ENCODE results near the gene DLG4. TPM values are rescaled to one million over a fixed set of nuclear protein-coding genes. Genes with fewer than 3 reads are reported as not detected.

Gene DLG4
- total and polyA plus RNA-seq, 2 donors (not counting 3 experiments of a cell fraction or from before 2014, with no cell fraction given) = 14.9 to 34.6 TPM

- no peak overlapping the region for H3K27ac ChIP-seq (ENCODE audit: insufficient read depth, low read depth, low read length)
- intact Hi-C loops (cut with micrococcal nuclease) (no loop called here), dilution Hi-C loops (cut with MboI; ENCODE audit: extremely low pct_ligation_motif_present, low sequenced_read_pairs) (no loop called here)
- no peak overlapping the region for H3K4me3 ChIP-seq (replicated peaks in 1 of 3; ENCODE audit: insufficient read depth in 1 of 3, low read depth in 1 of 3, low read length in 3 of 3)
- peaks cover 0 to 3% of the 10 kb centered on the region in 2 experiments for H3K36me3 ChIP-seq (ENCODE audit: control insufficient read depth in 2 of 2, extremely low read depth in 1 of 2, insufficient read depth in 2 of 2, low read length in 2 of 2)
- CTCF ChIA-PET = interaction anchor here (0.6 to 1.6 kb wide), 4 partner anchors 12 to 93 kb away, joined by 3 to 4 read pairs (median 4); no protein-coding TSS in a partner anchor
- POLR2A ChIA-PET = interaction anchor here (0.6 kb wide), 1 partner anchor 668 kb away, joined by 9 read pairs; no protein-coding TSS in a partner anchor
- H3K9me1 ChIP-seq (replicated peaks; ENCODE audit: control insufficient read depth, extremely low read depth, insufficient read depth, low read length) = no peaks in the 10 kb centered on the region
- no peak for DNase-seq (ENCODE audit: low read depth, low spot score)
- FAIRE-seq = no peak
- H3K9me3 ChIP-seq (replicated peaks; ENCODE audit: control insufficient read depth, insufficient read depth, low read length) = no peaks in the 10 kb centered on the region
- H3K4me2 ChIP-seq (ENCODE audit: insufficient read depth, low read length) = no peak overlapping the region
- TF ChIP-seq POLR2A (IDR thresholded peaks at IDR 0.05; ENCODE audit: low read depth, low read length) = no peak
- no peak for TF ChIP-seq MAX (IDR thresholded peaks at IDR 0.05; ENCODE audit: insufficient read depth, insufficient read length)
- no peak for TF ChIP-seq POLR2AphosphoS5 (IDR thresholded peaks at IDR 0.05; ENCODE audit: insufficient read depth, low read depth, low read length)
- no peak for TF ChIP-seq EZH2 (IDR thresholded peaks at IDR 0.05; ENCODE audit: borderline replicate concordance, low read depth, low read length, severe bottlenecking)
- no peak for TF ChIP-seq CTCF (IDR thresholded peaks at IDR 0.05; ENCODE audit: extremely low read depth in 1 of 2, insufficient read depth in 1 of 2, low read depth in 1 of 2, low read length in 2 of 2)
- no peak for TF ChIP-seq MYC (IDR thresholded peaks at IDR 0.05; ENCODE audit: low read depth, low read length)
- TF ChIP-seq GATA2 (IDR thresholded peaks at IDR 0.05; ENCODE audit: insufficient read depth, insufficient read length, low read depth, low read length) = no peak
- TF ChIP-seq FOS (IDR thresholded peaks at IDR 0.05; ENCODE audit: borderline replicate concordance, insufficient read depth, low read length) = no peak
- no peak for TF ChIP-seq JUN (IDR thresholded peaks at IDR 0.05; ENCODE audit: borderline replicate concordance, insufficient read depth, insufficient read length, low read depth)
- BruUV-seq (replicated peaks) = no TSS peak
- H3K9ac ChIP-seq (replicated peaks; ENCODE audit: extremely low read depth, insufficient read depth, low read length) = no peak overlapping the region
- no peaks in the 10 kb centered on the region for H3K79me2 ChIP-seq (ENCODE audit: control insufficient read depth, insufficient read depth, low read length)
- no peaks in the 10 kb centered on the region for H3K27me3 ChIP-seq (ENCODE audit: control insufficient read depth in 2 of 2, insufficient read depth in 2 of 2, low read length in 2 of 2)
- peaks cover 26% of the 10 kb centered on the region for H3K4me1 ChIP-seq (ENCODE audit: control insufficient read depth, extremely low read depth, insufficient read depth, low read length)
- no peaks in the 10 kb centered on the region for H4K20me1 ChIP-seq (replicated peaks; ENCODE audit: control insufficient read depth, extremely low read depth, insufficient read depth, low read length)
- no peak overlapping the region for H2AFZ ChIP-seq (ENCODE audit: low read depth, low read length)
These were observed 44.1 kb upstream of the DLG4 start for GRCh38 chr17:7263801-7264078.

Measured in endothelial cell of umbilical vein (primary cell).